Activated CD8-positive, alpha-beta memory T cell treated with anti-CD3 and anti-CD28 coated beads, Interleukin-2, amount 10 ng/mL, durations not matched to agents 7 days and 5 days (primary cell): ENCODE data around the gene AHI1. TPM values are rescaled to one million over a fixed set of nuclear protein-coding genes. Genes with fewer than 3 reads are reported as not detected.

Source experiments
- ATAC-seq: fragments of 150-1000 bp; cut with Tn5 transposase; one replicate; pipeline ENCODE4 v1.10.0; 2021; ENCODE audit warnings: moderate library complexity
- CTCF ChIA-PET: fragments of 350-600 bp; sonication (Branson Sonifier 250); formaldehyde crosslinking; loops from one replicate; lab custom pipeline; 2021; ENCODE audit warnings: antibody characterized with exemption; lab: Charles Lee
- DNase-seq: peaks from one replicate; pipeline ENCODE4 v3.0.0-alpha.2; 2020
- H3K27ac Mint-ChIP-seq: one replicate; pipeline ENCODE4 v1.8.0; 2021; ENCODE audit warnings: mild to moderate bottlenecking, mixed read lengths
- H3K27me3 Mint-ChIP-seq: one replicate; pipeline ENCODE4 v1.8.0; 2021; ENCODE audit warnings: mixed read lengths
- H3K36me3 Mint-ChIP-seq: one replicate; pipeline ENCODE4 v1.8.0; 2021; ENCODE audit warnings: mild to moderate bottlenecking, mixed read lengths
- H3K4me1 Mint-ChIP-seq: one replicate; pipeline ENCODE4 v1.8.0; 2021; ENCODE audit warnings: mixed read lengths
- H3K4me3 Mint-ChIP-seq: one replicate; pipeline ENCODE4 v1.8.0; 2021; ENCODE audit warnings: mild to moderate bottlenecking, moderate library complexity, mixed read lengths
- H3K9me3 Mint-ChIP-seq: one replicate; pipeline ENCODE4 v1.8.0; 2022; ENCODE audit warnings: low read depth, mixed read lengths
- microRNA-seq: library from miRNA; unstranded; fragments of <30 nt; microRNA quantifications from one replicate; pipeline ENCODE4 v1.2.0, GENCODE V29; 2022
- total RNA-seq, 2 experiments: library from RNA; stranded (reverse); gene quantifications; one replicate each; pipeline ENCODE4 v1.2.3, GENCODE V29; 2021

Gene AHI1
- total RNA-seq, 2 experiments from 2014 or later, result 29.8 to 88.0 TPM

DNA sequence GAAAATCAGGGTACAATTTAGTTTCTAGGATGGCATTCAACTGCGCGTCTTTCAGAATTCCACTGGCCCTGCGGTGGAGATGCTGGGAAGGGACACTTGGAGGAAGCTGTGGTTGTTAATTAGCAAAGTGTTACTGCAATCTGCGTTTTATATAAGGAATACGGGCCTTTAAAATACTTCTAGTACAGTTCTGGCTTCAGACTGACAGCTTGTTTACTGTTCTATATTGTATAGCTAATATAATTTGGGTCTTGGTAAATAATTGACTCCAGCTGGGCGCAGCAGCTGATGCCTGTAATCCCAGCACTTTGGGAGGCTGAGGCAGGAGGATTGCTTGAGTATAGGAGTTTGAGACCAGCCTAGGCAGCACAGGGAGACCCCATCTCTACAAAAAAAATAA lies 252.7 kb downstream of the AHI1 start:
- Mint-ChIP-seq H3K27ac (no peak overlapping the region), H3K36me3 (no peaks in the 10 kb centered on the region), H3K27me3 (no peaks in the 10 kb centered on the region), H3K4me1 (no peaks in the 10 kb centered on the region), H3K9me3 (no peaks in the 10 kb centered on the region), H3K4me3 (no peak overlapping the region)
- DNase-seq, result no peak
- no peak for ATAC-seq
- CTCF ChIA-PET, result no interaction called here

DNA sequence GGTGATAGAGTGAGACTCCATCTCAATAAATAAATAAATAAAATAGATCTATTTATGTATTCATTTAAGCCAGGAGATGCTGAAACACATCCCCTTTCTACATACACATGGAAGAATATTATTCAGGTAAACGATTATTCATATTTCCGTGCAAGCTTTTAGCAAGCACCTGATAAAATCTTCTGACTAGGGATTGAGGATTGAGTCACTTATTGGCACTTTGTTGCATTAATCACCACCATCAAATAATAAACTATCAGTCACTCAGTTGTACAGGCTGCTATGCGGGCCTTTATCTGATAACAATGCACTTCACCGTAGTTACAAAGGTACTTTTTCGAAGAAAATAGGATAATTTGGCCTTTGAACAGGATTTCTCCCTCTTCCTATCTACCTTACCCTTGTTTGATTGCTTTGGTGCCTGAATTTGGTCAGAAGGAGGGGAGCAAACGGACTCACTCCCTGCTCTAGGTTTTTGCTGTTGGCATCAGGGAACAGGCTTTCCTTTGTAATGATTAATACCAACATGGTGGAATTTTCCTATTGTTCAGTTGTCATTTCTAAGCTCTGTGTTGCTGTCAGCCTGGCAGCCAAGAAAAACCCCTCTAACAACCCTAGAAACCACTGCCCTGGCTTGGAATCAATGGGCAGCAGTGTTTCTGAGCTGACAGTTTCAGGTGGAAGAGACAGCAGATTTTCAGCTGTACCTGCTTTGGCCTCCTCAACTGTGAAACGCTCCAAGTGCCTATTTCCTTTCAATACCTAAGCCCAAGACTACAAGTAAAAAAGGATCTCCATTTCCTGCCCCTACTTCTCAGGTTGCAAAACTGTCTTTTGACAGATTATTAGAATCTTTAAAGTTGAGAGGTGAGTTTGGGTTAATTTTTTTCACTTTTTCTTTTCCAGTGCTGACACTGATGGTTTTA lies 253.4 kb downstream of the AHI1 start:
- Mint-ChIP-seq H3K27ac (no peak overlapping the region), H3K36me3 (no peaks in the 10 kb centered on the region), H3K4me1 (no peaks in the 10 kb centered on the region), H3K4me3 (no peak overlapping the region), H3K27me3 (no peaks in the 10 kb centered on the region), H3K9me3 (no peaks in the 10 kb centered on the region)
- DNase-seq (no peak), ATAC-seq (no peak)
- CTCF ChIA-PET, result no interaction called here

DNA sequence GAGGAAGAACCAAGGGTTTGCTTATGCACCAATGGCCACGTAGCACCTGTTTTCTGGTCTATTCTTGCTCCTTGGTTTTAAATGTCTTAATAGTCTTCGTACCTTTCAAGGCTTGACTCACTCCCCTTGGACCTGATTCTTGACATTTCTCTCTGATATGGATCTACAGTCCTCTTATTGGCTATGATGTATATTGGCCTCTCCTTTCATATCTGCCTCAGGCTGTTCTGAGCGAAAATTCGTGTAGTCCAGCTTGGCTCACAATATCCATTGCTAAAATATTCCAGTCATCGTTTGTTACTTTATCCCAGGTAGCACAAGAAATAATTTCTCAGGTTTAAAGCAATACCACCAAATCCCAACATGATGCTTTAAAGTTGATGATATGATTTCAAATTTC lies 256.8 kb downstream of the AHI1 start:
- Mint-ChIP-seq H3K4me3 (no peak overlapping the region), H3K27ac (no peak overlapping the region), H3K4me1 (peaks cover 11% of the 10 kb centered on the region), H3K9me3 (no peaks in the 10 kb centered on the region), H3K27me3 (peaks cover 4% of the 10 kb centered on the region), H3K36me3 (no peaks in the 10 kb centered on the region)
- CTCF ChIA-PET, result no interaction called here
- ATAC-seq (no peak), DNase-seq (no peak)

DNA sequence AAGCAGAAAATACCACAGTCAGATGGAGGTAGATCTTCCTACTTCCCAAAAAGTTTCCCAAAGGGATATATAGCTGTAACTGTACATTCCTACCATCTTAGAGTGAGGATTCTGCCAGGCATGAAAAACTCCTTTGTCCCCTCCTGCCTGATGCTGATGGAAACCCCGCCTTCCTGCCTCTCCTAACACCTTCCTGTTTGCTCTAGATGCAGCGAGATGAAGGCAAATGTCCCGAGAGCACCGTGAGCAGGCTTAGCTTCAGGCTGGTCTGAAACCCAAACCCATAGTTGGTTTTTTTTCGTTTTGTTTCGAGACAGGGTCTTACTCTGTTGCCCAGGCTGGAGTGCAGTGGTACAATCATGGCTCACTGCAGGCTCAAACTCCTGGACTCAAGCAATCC lies 260.8 kb downstream of the AHI1 start:
- Mint-ChIP-seq H3K4me3 (no peak overlapping the region), H3K27me3 (peaks cover 4% of the 10 kb centered on the region), H3K9me3 (no peaks in the 10 kb centered on the region), H3K27ac (no peak overlapping the region), H3K4me1 (peaks cover 38% of the 10 kb centered on the region), H3K36me3 (no peaks in the 10 kb centered on the region)
- no peak for ATAC-seq
- CTCF ChIA-PET, result interaction anchor here (2.4 kb wide), 1 partner anchor 23 kb away, joined by 8 read pairs; no protein-coding TSS in a partner anchor
- no peak for DNase-seq

DNA sequence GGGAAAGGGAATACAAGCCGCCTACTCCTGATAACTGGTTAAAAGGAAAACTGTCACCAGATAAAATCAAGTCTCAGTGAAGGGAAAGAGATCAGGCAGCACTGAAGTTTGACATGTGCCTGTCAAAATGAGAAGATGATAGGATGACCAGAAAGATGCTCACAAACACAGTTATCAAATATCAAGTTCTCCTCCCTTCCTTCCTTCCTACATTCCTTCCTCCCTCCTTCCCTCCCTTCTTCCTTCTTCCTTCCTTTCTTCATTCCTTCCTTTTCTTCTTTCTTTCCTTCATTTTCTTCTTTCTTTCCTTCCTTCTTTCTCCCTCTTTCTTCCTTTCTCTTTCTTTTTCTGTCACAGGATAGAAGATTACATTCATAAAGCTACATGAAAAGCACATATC lies 261.2 kb downstream of the AHI1 start:
- CTCF ChIA-PET, result interaction anchor here (2.4 kb wide), 1 partner anchor 23 kb away, joined by 8 read pairs; no protein-coding TSS in a partner anchor

DNA sequence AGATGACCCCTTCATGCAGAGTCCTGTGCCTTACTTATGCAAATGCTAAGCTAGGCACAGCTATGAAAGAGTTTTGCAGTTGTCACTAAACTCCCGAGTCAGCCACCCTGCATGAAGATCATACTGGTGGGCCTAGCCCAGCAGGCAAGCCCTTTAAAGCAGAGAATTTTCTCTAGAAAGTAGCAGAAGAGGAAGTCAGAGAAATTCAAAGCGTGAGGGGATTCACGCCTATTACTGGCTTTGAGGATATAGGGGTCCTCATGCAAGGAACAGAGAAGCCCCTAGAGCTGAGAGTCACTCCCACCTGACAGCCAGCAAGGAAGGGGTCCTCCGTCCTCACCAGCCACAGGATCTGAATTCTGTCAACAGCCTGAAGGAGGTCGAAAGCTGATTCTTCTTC lies 261.8 kb downstream of the AHI1 start:
- no peaks in the 10 kb centered on the region for H3K36me3 Mint-ChIP-seq
- no peaks in the 10 kb centered on the region for H3K9me3 Mint-ChIP-seq
- no peak for DNase-seq
- CTCF ChIA-PET, result interaction anchor here (2.4 kb wide), 1 partner anchor 22 kb away, joined by 8 read pairs; no protein-coding TSS in a partner anchor
- no peak overlapping the region for H3K27ac Mint-ChIP-seq
- no peak for ATAC-seq
- no peak overlapping the region for H3K4me3 Mint-ChIP-seq
- H3K27me3 Mint-ChIP-seq, result peaks cover 4% of the 10 kb centered on the region
- peaks cover 47% of the 10 kb centered on the region for H3K4me1 Mint-ChIP-seq

More for the DNA sequence above, 261.2 kb downstream of the AHI1 start:
- Mint-ChIP-seq H3K27ac (no peak overlapping the region), H3K9me3 (no peaks in the 10 kb centered on the region), H3K36me3 (no peaks in the 10 kb centered on the region), H3K27me3 (peaks cover 4% of the 10 kb centered on the region), H3K4me3 (no peak overlapping the region), H3K4me1 (peaks cover 42% of the 10 kb centered on the region)
- DNase-seq (no peak), ATAC-seq (no peak)

DNA sequence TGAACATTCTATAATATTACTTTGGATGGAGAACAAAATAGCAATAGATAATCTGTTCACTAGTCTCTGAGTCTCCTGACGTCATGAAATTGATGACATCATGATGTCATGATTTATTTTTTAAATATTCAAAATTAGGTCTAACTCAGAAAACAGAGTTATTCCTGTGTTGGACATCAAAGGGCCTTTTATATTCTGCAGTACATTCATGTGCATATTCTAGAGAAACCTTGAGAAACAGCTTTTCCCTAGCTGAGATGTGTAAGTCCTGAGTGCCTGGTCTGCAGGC lies 263.1 kb downstream of the AHI1 start:
- DNase-seq (no peak), ATAC-seq (no peak)
- Mint-ChIP-seq H3K9me3 (no peaks in the 10 kb centered on the region), H3K4me1 (peaks cover 51% of the 10 kb centered on the region), H3K36me3 (no peaks in the 10 kb centered on the region), H3K27me3 (peaks cover 4% of the 10 kb centered on the region), H3K27ac (peak overlapping the region; percentile 64), H3K4me3 (no peak overlapping the region)
- CTCF ChIA-PET, result interaction anchor here (2.4 kb wide), 1 partner anchor 21 kb away, joined by 8 read pairs; no protein-coding TSS in a partner anchor

DNA sequence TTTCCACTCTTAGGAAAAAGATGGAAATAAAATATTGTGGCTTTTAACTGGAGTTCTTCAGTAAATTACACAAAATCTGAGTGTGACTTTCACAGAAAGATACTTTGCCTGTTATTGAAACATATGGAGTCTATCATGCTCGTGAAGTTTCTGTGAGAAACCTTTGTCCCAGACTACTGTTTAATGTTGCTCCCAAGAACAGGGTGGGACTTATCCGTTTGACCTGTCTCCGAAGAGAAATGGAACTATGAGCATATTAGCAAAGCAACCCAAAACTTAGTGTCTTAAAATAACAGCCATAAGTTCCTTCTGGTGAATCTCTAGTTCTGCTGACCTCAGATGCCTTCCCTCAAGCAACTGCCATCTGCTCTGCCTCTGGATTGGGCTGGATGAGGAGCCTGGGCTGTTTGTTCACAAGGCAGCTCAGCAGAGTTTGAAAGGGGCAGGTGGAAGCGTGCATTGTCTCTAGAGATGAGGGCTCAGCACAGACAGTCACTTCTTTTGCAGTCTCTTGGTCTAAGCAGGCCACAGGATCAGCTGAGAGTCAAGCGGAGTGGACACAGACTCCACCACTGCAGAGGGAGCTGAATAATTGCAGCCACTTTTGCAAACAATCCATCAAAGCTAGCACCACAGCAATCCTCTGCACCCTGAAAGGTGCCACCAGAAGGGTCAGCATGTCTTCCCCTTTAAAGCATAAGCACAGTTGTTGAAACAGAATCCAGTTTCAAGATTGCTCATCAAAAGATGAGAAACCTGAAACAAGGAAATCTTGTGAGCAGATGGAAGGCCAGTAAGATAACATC lies 263.7 kb downstream of the AHI1 start:
- peaks cover 54% of the 10 kb centered on the region for H3K4me1 Mint-ChIP-seq
- CTCF ChIA-PET, result no interaction called here
- peaks cover 2% of the 10 kb centered on the region for H3K27me3 Mint-ChIP-seq

More for the DNA sequence above, 263.7 kb downstream of the AHI1 start:
- Mint-ChIP-seq H3K9me3 (no peaks in the 10 kb centered on the region), H3K27ac (peak overlapping the region; percentile 64), H3K4me3 (no peak overlapping the region), H3K36me3 (no peaks in the 10 kb centered on the region)
- ATAC-seq (peak; percentile 29), DNase-seq (peak; percentile 44)

Small RNAs within 50 kb of the gene (microRNA-seq; reads per million reads assigned to microRNA genes)
- gene MIR548A2, result not detected
